ENCODE measurements around the gene CALD1.

The CALD1 gene

GRCh38 chr7:134932707-134933370 is 153.4 kb downstream of the CALD1 start:
- H4K20me1 ChIP-seq (ENCODE audit: insufficient read depth, low read length) = no peaks in the 10 kb centered on the region
- H3K9ac ChIP-seq (ENCODE audit: low read depth, low read length) = no peak overlapping the region
- no peak for TF ChIP-seq EZH2 (IDR thresholded peaks at IDR 0.05; ENCODE audit: borderline replicate concordance, low read depth, low read length, severe bottlenecking)
- TF ChIP-seq CTCF (IDR thresholded peaks at IDR 0.05; ENCODE audit: borderline replicate concordance, extremely low read depth, low read length, poor library complexity, severe bottlenecking) = no peak
- DNase-seq (no peak), ATAC-seq (ENCODE audit: insufficient read depth, low read depth) (no peak)
- H2AFZ ChIP-seq (ENCODE audit: low read depth, low read length) = no peak overlapping the region
- no peaks in the 10 kb centered on the region for H3K4me1 ChIP-seq (ENCODE audit: insufficient read depth, low read length)
- H3K27me3 ChIP-seq (ENCODE audit: insufficient read depth, low read length, poor library complexity) = no peaks in the 10 kb centered on the region
- no peak overlapping the region for H3K4me3 ChIP-seq (ENCODE audit: low read depth in 1 of 2, low read length in 2 of 2)
- H3K27ac ChIP-seq (ENCODE audit: low read length) = no peak overlapping the region
- no peaks in the 10 kb centered on the region for H3K79me2 ChIP-seq (ENCODE audit: insufficient read depth, low read length)
- no peak overlapping the region for H3K4me2 ChIP-seq (ENCODE audit: insufficient read depth, low read length)
- H3K36me3 ChIP-seq (ENCODE audit: insufficient read depth, low read length) = no peaks in the 10 kb centered on the region
- no peaks in the 10 kb centered on the region for H3K9me3 ChIP-seq (ENCODE audit: insufficient read depth, low read length, severe bottlenecking)

- DNase-seq (no peak), ATAC-seq (ENCODE audit: insufficient read depth, low read depth) (no peak)
- Histone ChIP-seq H3K4me1 (ENCODE audit: insufficient read depth, low read length) (no peaks in the 10 kb centered on the region), H3K79me2 (ENCODE audit: insufficient read depth, low read length) (no peaks in the 10 kb centered on the region), H3K4me3 (ENCODE audit: low read depth in 1 of 2, low read length in 2 of 2) (no peak overlapping the region), H2AFZ (ENCODE audit: low read depth, low read length) (no peak overlapping the region), H3K36me3 (ENCODE audit: insufficient read depth, low read length) (no peaks in the 10 kb centered on the region), H3K27me3 (ENCODE audit: insufficient read depth, low read length, poor library complexity) (no peaks in the 10 kb centered on the region), H4K20me1 (ENCODE audit: insufficient read depth, low read length) (no peaks in the 10 kb centered on the region), H3K9ac (ENCODE audit: low read depth, low read length) (no peak overlapping the region), H3K9me3 (ENCODE audit: insufficient read depth, low read length, severe bottlenecking) (no peaks in the 10 kb centered on the region), H3K4me2 (ENCODE audit: insufficient read depth, low read length) (no peak overlapping the region), H3K27ac (ENCODE audit: low read length) (no peak overlapping the region)
- no peak for TF ChIP-seq CTCF (IDR thresholded peaks at IDR 0.05; ENCODE audit: borderline replicate concordance, extremely low read depth, low read length, poor library complexity, severe bottlenecking)
- no peak for TF ChIP-seq EZH2 (IDR thresholded peaks at IDR 0.05; ENCODE audit: borderline replicate concordance, low read depth, low read length, severe bottlenecking)
Measured at GRCh38 chr7:134933460-134934068, 154.1 kb downstream of the CALD1 start.

- H3K27ac ChIP-seq (ENCODE audit: low read length) = no peak overlapping the region
- no peak for ATAC-seq (ENCODE audit: insufficient read depth, low read depth)
- no peak overlapping the region for H2AFZ ChIP-seq (ENCODE audit: low read depth, low read length)
- no peak overlapping the region for H3K9ac ChIP-seq (ENCODE audit: low read depth, low read length)
- DNase-seq = no peak
- TF ChIP-seq EZH2 (IDR thresholded peaks at IDR 0.05; ENCODE audit: borderline replicate concordance, low read depth, low read length, severe bottlenecking) (no peak), CTCF (IDR thresholded peaks at IDR 0.05; ENCODE audit: borderline replicate concordance, extremely low read depth, low read length, poor library complexity, severe bottlenecking) (no peak)
- H3K79me2 ChIP-seq (ENCODE audit: insufficient read depth, low read length) = no peaks in the 10 kb centered on the region
- no peaks in the 10 kb centered on the region for H4K20me1 ChIP-seq (ENCODE audit: insufficient read depth, low read length)
- no peaks in the 10 kb centered on the region for H3K4me1 ChIP-seq (ENCODE audit: insufficient read depth, low read length)
- H3K27me3 ChIP-seq (ENCODE audit: insufficient read depth, low read length, poor library complexity) = no peaks in the 10 kb centered on the region
- no peak overlapping the region for H3K4me3 ChIP-seq (ENCODE audit: low read depth in 1 of 2, low read length in 2 of 2)
- H3K36me3 ChIP-seq (ENCODE audit: insufficient read depth, low read length) = no peaks in the 10 kb centered on the region
- no peak overlapping the region for H3K4me2 ChIP-seq (ENCODE audit: insufficient read depth, low read length)
- H3K9me3 ChIP-seq (ENCODE audit: insufficient read depth, low read length, severe bottlenecking) = no peaks in the 10 kb centered on the region
Measured at GRCh38 chr7:134935701-134936100, 156.3 kb downstream of the CALD1 start.

All from DND-41 (cell line).